Ascending aorta (tissue), 2 donors: Measurements from ENCODE around the gene NKAIN2. TPM values are rescaled to one million over a fixed set of nuclear protein-coding genes. Genes with fewer than 3 reads are reported as not detected.

Source experiments
- DNase-seq, 2 donors: peaks; one replicate each; pipeline ENCODE4 v3.0.0-alpha.2; 2019; ENCODE audit warnings: low spot score in 2 of 2
- H3K27ac ChIP-seq, 2 donors: fragments of 200-600 bp; sonication (generic); one replicate each; pipeline ENCODE4 v1.5.1; 2016 to 2017; ENCODE audit warnings: mild to moderate bottlenecking in 1 of 2
- H3K27me3 ChIP-seq: fragments of 200-600 bp; sonication (generic); one replicate; pipeline ENCODE4 v1.5.1; 2017
- H3K36me3 ChIP-seq, 2 donors: fragments of 200-600 bp; sonication (generic); one replicate each; pipeline ENCODE4 v1.5.1; 2016
- H3K4me1 ChIP-seq, 2 donors: fragments of 200-600 bp; sonication (generic); one replicate each; pipeline ENCODE4 v1.5.1; 2016 to 2017; ENCODE audit warnings: mild to moderate bottlenecking in 1 of 2
- H3K4me3 ChIP-seq, 2 donors: fragments of 200-600 bp; sonication (generic); one replicate each; pipeline ENCODE4 v1.5.1; 2016 to 2017; ENCODE audit warnings: mild to moderate bottlenecking in 1 of 2
- H3K9me3 ChIP-seq, 2 donors: fragments of 200-600 bp; sonication (generic); one replicate each; pipeline ENCODE4 v1.5.1; 2016
- CTCF ChIP-seq, 3 experiments: fragments of 200-600 bp in 2 of 3; fragments of 450-650 bp in 1 of 3; sonication (generic) in 2 of 3; IDR thresholded peaks; one replicate each; pipeline ENCODE4 v1.5.1; 2016 to 2019; ENCODE audit warnings: antibody characterized with exemption in 3 of 3, mild to moderate bottlenecking in 1 of 3, moderate library complexity in 1 of 3
- intact Hi-C: fragments of 100-400 bp; cut with DNase I; formaldehyde crosslinking; loops from one replicate; pipeline ENCODE4 v1.15.1; 2023
- total RNA-seq: library from RNA; depleted of rRNA; stranded (reverse); fragments of >200 nt; gene quantifications from one replicate; pipeline ENCODE4 v1.1.0, GENCODE V29; 2016

The NKAIN2 gene
- 0.11 TPM for total RNA-seq

- DNase-seq, result no peak
- H3K9me3 ChIP-seq, result no peaks in the 10 kb centered on the region
- intact Hi-C loops, result loop anchor here (5.0 kb wide), 1 partner anchor 1049 kb away; no protein-coding TSS in a partner anchor
- no peak for TF ChIP-seq CTCF (IDR thresholded peaks at IDR 0.05)
- peak within 1 kb of the TSS; percentile 64 to 66 for H3K4me3 ChIP-seq
- no peaks in the 10 kb centered on the region for H3K27me3 ChIP-seq
- H3K27ac ChIP-seq, result no peak within 1 kb of the TSS
- peaks cover 0 to 3% of the 10 kb centered on the region in 2 donors for H3K4me1 ChIP-seq
- no peaks in the 10 kb centered on the region for H3K36me3 ChIP-seq
These were observed at the start of gene NKAIN2 for GRCh38 chr6:123803504-123804013. TSS of gene NKAIN2 (plus strand) at chr6:123803865.

GRCh38 chr6:123759472-123759871, 44.2 kb upstream of the NKAIN2 start:
- intact Hi-C loops, result no loop called here
- H3K27ac ChIP-seq, result no peak overlapping the region
- no peaks in the 10 kb centered on the region for H3K36me3 ChIP-seq
- H3K4me1 ChIP-seq, result no peaks in the 10 kb centered on the region
- H3K4me3 ChIP-seq, result no peak overlapping the region
- DNase-seq, result no peak
- TF ChIP-seq CTCF (IDR thresholded peaks at IDR 0.05), result no peak
- no peaks in the 10 kb centered on the region for H3K9me3 ChIP-seq
- no peaks in the 10 kb centered on the region for H3K27me3 ChIP-seq

DNA sequence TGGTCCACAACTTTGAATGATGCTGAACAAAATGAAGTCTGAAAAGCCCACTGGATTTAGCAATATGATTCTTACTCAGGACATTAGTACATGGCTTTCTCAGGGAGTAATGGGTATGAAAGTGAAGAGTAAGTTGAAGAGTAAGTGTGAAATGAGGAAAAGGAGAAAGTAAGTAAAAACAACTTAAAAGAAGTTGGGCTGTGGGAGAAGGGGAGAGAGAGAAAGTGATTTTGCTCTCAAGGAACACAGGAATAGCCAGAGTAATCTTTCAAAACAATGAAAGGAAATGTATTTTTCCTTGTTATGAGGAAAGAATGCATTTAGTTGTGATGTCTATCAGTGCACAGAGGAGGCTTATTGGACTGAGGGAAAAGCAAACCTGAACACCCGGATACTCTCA, 39.8 kb upstream of the NKAIN2 start:
- Histone ChIP-seq H3K4me3 (no peak overlapping the region), H3K36me3 (no peaks in the 10 kb centered on the region), H3K27ac (no peak overlapping the region), H3K27me3 (no peaks in the 10 kb centered on the region), H3K9me3 (no peaks in the 10 kb centered on the region), H3K4me1 (no peaks in the 10 kb centered on the region)
- DNase-seq, result no peak
- intact Hi-C loops, result no loop called here
- no peak for TF ChIP-seq CTCF (IDR thresholded peaks at IDR 0.05)

GRCh38 chr6:123764722-123765121, 38.9 kb upstream of the NKAIN2 start:
- TF ChIP-seq CTCF (IDR thresholded peaks at IDR 0.05), result no peak
- H3K4me3 ChIP-seq, result no peak overlapping the region
- intact Hi-C loops, result no loop called here
- H3K27me3 ChIP-seq, result no peaks in the 10 kb centered on the region
- DNase-seq, result no peak
- H3K36me3 ChIP-seq, result no peaks in the 10 kb centered on the region
- H3K9me3 ChIP-seq, result no peaks in the 10 kb centered on the region
- no peaks in the 10 kb centered on the region for H3K4me1 ChIP-seq
- no peak overlapping the region for H3K27ac ChIP-seq

DNA sequence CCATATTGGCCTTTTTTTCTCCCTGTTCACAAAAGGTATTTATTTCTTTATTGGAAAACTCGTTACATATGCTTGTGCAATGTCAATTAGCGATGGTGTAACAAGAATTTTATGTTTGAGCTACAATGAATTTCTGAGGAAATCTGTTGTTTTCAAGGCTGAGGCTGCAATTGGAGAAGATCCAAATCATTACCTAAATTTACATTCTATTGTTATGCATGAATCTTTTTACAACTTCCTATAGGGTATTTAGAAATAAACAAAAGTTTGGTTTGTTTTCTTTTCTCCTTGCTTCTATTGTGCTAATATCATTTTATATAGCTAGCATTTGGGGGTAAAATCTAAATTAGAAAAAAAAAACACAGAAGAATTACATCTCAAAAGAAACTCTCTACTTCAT, 34.7 kb upstream of the NKAIN2 start:
- Histone ChIP-seq H3K4me1 (no peaks in the 10 kb centered on the region), H3K4me3 (no peak overlapping the region), H3K36me3 (no peaks in the 10 kb centered on the region), H3K27me3 (no peaks in the 10 kb centered on the region), H3K9me3 (no peaks in the 10 kb centered on the region), H3K27ac (no peak overlapping the region)
- no peak for TF ChIP-seq CTCF (IDR thresholded peaks at IDR 0.05)
- intact Hi-C loops, result no loop called here
- no peak for DNase-seq

DNA sequence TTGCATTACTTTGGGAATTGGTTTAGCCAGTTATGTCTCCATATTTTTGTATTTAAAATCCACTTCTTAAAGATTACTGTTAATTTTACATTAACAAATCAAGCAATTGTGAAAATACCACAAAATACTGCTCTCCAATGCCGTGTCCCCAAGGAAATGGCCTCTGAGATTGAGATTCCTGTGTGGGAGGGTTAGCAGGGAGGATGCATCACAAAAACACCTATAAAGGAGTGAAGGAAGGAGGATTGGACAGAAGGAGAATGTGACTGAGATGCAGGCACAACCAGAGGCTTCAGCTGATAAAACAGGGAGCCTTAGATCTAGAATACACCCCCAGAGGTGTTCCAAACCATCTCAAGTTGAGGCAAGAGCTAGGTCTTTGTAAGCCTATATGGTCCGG, 34.2 kb upstream of the NKAIN2 start:
- Histone ChIP-seq H3K4me3 (no peak overlapping the region), H3K27me3 (no peaks in the 10 kb centered on the region), H3K4me1 (no peaks in the 10 kb centered on the region), H3K9me3 (no peaks in the 10 kb centered on the region), H3K36me3 (no peaks in the 10 kb centered on the region), H3K27ac (no peak overlapping the region)
- intact Hi-C loops, result no loop called here
- no peak for TF ChIP-seq CTCF (IDR thresholded peaks at IDR 0.05)
- no peak for DNase-seq
